DMS53 (cell line): ENCODE results near the gene AP5Z1.

ENCODE experiments used
- DNase-seq: peaks from one replicate; lab custom pipeline; 2025; lab: John Stamatoyannopoulos, UW

Gene AP5Z1

DNA sequence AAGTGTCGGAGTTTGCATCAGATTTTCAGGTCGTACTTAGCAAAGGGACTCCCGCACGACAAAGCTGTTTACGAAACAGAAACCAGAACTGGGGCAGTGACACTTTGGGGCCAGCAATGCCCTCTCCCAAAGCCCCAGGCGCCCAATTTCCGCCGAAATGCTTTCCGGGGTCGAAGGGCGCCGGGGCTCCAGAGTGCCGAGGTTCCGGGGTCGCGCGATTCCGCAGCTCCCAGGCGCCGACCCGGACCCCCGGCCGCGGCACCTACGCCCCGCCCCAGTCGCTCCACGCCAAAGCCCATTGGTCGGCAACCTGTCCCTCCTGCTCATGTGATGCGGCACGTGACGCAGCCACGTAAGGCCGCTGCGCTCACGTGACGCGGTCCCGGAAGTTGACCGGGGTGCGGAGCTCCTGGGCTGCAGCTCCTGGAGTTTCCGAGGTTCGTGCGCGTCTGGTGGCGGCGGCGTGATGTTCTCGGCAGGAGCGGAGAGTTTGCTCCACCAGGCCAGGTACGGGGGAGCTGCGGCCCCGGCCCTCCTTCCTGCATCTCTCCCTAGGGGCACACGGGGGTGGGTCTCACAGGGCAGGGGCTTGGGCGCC lies at the start of gene AP5Z1:
AP5Z1 (plus strand) TSS at position 374 of the 598 bp plus-strand sequence; CDS start at position 467, 93 bp downstream.
- DNase-seq: peak; percentile 99

DNA sequence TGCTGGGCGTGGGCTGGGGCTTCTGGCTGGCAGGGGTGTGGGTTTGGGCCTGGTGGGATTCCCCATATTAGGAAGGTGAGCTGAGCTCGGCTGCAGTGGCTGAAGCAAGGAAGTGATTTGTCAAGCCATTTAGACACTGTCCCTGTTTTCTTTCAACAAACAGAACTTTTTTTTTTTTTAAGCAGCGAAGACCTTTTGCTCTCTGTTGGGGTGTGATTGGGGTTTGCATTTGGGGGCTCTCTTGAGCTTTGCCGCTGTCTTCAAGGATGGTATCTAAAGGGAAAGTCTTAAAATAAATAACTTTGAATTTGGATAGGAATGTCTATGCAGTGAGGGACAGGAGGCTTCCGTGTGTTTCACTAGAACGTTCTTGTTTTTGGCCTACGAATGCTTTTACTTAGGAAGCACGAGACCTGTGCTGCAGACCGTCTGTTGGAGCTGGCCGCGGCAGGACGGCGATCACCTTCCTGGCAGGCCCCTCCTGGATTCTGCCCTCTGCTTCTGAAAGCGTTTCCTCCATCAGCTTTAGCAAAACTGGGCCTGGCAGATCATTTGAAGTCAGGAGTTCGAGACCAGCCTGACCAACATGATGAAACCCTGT lies 49.5 kb upstream of the AP5Z1 start:
- DNase-seq: no peak

DNA sequence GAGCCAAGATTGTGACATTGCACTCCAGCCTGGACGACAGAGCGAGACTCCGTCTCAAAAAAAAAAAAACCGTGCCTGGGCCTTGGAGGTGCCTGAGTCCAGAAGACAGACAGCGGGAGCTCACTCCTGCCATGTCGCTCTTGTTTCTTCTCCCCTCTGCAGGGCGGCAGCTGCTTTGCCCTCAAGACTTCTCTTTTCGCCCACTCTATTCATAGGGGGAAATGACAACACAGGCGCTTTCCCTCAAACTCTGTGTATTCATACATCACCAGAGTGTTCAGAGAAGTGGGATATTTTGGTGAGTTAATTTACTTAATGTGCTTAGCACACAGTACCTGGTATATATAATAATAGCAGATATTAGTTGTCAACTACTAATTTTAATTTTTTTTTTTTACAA lies 48.9 kb upstream of the AP5Z1 start:
- no peak for DNase-seq

DNA sequence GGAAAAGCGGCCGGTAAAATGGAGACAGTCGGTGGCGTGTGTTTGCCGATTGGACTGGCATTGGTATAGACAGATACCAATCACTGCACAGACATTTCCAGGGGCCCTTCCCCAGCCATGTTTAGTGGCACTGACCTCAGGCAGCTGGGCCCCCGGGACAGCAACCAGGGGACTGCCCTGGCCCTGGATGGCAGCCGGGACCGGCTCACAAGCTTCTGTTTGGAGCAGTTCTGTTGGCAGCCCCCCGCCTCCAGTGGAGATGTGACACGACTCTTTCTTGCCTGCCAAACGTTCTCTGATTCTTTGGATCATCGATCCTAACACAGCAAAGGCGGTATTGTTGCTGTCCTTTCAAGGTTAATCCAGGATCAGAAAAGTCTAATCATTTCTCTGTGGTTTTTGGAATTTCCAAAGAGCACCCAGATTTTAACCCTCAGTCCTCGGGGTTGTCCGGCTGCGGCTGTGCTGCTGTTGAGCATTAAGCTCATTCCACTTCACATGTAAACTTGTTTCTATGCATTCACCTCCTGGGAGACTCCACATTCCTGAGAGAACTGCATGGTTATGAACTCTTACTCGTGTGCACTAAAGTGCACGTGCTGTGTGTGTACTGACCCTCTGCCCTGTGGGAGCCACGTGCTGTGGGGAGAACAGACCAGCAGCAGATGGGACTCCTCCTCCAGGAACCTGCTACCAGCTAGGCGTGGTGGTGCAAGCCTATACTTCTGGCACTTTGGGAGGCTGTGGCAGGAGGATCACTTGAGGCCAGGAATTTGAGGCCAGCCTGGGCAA lies 47.3 kb upstream of the AP5Z1 start:
- no peak for DNase-seq

DNA sequence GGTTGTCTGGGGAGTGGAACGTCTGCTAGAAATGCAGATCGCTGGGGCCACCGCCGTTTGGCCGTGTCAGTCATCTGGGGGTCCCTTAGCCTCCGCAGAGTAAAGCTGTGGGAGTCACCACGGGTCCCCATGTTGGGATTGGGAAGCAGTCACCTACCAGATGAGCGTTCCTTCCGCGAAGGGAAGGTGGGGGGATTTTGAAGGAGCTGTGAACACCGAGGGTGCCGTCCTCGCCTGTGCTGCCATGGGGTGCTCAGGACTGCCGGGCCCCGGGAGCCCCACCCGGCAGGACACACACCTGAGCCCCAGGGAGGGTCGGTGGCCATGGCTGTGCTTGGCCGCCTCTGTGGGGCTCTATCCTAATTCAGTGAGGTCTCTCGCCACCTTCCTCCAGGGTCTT lies 46.2 kb upstream of the AP5Z1 start:
- no peak for DNase-seq

GRCh38 chr7:4730276-4730675 lies 45.1 kb upstream of the AP5Z1 start:
- DNase-seq: no peak

GRCh38 chr7:4730971-4731370 lies 44.5 kb upstream of the AP5Z1 start:
- no peak for DNase-seq

DNA sequence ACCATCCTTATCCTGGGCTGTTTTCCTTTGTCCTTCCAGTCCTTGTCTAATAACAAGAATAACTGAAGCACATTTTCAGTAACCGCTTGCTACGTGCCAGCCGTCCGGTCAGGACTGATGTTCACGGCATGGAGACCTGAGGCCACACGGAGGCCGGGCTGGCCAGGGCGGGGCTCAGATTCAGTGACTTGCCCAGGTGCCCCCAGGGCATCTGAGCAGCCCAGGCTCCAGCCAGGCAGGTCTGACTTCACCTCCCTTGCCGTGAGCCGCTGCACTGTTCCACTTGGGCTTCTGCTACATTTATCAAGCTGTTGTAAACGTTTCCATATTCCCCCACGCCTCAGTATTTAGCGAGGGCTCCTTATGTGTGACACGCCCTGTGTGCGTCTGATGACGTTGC lies 43.6 kb upstream of the AP5Z1 start:
- DNase-seq: no peak

DNA sequence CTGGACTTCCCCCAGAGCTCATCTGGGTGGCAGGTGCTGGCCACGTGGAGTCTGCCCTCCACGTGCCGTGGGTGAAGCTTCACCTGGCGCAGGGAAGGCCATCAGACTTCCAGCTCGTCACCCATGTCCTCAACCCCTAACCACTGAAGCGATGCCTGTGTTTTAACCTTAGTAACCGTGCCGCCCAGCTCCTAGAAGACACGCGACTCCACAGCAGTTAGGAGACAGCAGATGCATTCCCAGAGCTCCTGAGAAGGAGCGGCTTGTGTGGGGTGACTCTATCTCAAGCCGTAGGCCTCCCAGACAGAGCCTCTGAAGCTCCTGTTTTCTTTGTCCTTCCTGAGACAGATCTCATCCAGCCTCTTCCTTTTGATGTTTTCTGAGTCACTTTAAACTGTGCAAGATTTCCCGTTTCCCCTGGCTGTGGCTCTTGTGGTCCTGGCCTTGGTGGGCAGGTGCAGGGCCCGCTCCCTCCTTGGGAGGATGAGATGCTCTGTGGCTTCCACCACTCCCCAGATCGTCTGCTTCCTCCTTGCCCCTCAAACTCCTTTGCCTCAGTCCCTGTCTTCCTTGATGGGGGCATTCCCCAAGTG lies 41.4 kb upstream of the AP5Z1 start:
- DNase-seq: no peak

GRCh38 chr7:4734587-4735345 lies 40.7 kb upstream of the AP5Z1 start:
- no peak for DNase-seq

DNA sequence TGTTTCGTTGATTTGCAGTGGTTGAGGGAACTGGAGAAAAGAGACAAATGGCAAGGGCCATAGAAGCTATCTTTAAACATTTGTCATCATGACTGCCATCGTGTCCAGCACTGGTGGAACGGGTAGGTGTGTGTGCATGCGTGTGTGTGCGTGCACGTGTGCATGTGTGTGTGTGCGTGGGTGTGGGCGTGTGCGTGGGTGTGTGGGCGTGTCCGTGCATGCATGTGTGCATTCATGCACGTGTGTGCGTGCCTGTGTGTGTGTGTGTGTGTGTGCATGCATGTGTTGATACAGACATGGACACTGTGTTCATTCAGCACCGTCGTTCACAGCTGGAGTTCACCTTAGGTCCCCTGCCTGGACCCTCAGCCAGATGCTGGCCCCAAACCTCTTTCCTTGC lies 38.1 kb upstream of the AP5Z1 start:
- DNase-seq: no peak

- DNase-seq: peak; percentile 86
Measured at GRCh38 chr7:4738711-4739527, 36.5 kb upstream of the AP5Z1 start.

- peak; percentile 92 for DNase-seq
Measured at GRCh38 chr7:4739528-4739992, 35.9 kb upstream of the AP5Z1 start.

- DNase-seq: no peak
Measured at GRCh38 chr7:4740796-4741195, 34.6 kb upstream of the AP5Z1 start.

GRCh38 chr7:4742051-4742573 lies 33.3 kb upstream of the AP5Z1 start:
- no peak for DNase-seq

DNA sequence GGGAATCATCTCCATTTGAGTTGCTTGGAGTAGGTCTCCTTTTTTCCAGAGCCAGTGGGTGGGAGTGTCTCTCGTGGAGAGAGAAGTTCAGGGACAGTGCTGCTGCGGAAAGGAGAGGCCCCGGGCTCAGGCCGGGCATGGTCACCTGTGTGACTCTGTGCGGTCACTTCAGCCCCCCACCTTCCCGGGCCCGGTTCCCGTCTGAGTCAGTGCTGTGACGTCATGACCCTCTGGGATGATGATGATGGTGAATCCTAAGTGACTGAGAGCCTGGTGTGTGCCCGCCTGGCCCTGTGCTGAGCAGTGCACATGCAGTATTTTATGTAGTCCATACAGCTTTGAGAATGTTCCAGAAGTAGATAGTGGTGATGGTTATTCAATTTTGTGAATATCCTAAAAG lies 32.6 kb upstream of the AP5Z1 start:
- DNase-seq: no peak

DNA sequence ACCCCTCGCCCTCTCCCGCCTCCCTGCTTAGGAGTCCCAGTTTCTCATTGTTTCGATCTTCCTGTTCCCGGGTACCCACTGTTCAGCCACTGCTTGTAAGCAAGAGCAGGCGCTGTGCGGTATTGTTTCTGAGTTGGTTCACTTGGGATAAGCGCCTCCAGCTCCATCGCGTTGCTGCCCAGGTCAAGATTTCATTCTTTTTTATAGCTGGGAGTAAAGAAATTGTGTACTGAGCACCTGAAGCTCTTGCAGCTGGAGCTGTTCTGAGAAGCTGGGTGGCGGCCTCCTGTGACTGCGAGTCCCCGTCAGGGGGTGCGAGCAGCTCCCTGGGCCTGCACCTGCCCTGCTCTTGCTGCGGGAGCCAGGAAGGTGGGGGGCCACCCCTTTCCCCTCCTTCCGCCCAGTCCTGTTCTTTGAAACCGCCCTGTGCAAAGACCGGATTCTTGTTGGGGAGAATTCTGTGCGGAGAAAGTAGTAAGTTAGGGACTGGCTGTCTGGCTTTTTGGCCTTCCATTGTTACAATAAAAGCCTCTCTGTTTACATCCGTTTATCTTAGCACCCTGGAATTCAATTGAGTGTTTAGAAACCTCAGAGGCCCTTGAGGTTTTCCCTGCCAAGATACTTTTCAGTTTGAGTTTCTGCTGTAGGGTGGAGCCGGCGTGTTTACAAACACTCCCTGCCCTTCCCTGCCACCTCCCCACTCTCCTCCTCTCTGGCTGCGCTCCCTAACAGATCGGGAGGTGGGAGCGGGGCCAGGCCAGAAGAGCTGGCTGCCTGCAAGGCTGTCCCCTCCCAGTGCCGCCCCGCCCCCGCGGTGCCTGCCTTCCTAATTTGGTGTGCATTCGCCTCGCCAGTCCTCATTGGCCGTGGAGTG lies 30.8 kb upstream of the AP5Z1 start:
- peak; percentile 91 for DNase-seq

GRCh38 chr7:4745265-4745919 lies 30.0 kb upstream of the AP5Z1 start:
- no peak for DNase-seq
